Astrocyte of the spinal cord (primary cell): ENCODE results near the gene TMED5.
A peak's percentile ranks its signal among the peaks of the same experiment; 100 is the strongest.

ENCODE experiments used
- DNase-seq: peaks from one replicate; pipeline ENCODE4 v3.0.0; 2011; ENCODE audit warnings: low read depth, low spot score
- H3K4me3 ChIP-seq: 2 replicates; pipeline ENCODE4 v1.5.1; 2011; ENCODE audit warnings: low read depth, mild to moderate bottlenecking, low read length, moderate library complexity
- CTCF ChIP-seq: IDR thresholded peaks from 2 replicates; pipeline ENCODE4 v1.5.1; 2012; ENCODE audit warnings: low read depth, mild to moderate bottlenecking, low read length, inconsistent platforms
- in situ Hi-C: cut with HindIII; loops from 2 replicates; pipeline ENCODE4 v1.10.0; 2017; ENCODE audit warnings: low sequenced_read_pairs

Gene TMED5

GRCh38 chr1:93143136-93143535 is 37.1 kb downstream of the TMED5 start:
- H3K4me3 ChIP-seq: no peak overlapping the region
- in situ Hi-C loops: no loop called here
- peak; percentile 20 for DNase-seq
- no peak for TF ChIP-seq CTCF

- in situ Hi-C loops: no loop called here
- no peak overlapping the region for H3K4me3 ChIP-seq
- TF ChIP-seq CTCF: no peak
- no peak for DNase-seq
These were observed 38.1 kb downstream of the TMED5 start for GRCh38 chr1:93142161-93142560.

- DNase-seq: no peak
- in situ Hi-C loops: no loop called here
- no peak for TF ChIP-seq CTCF
- no peak overlapping the region for H3K4me3 ChIP-seq
These were observed 40.1 kb downstream of the TMED5 start for GRCh38 chr1:93140106-93140505.

- in situ Hi-C loops: no loop called here
- H3K4me3 ChIP-seq: no peak overlapping the region
- no peak for DNase-seq
- no peak for TF ChIP-seq CTCF
These were observed 42.5 kb downstream of the TMED5 start for GRCh38 chr1:93137604-93138292.

- no peak overlapping the region for H3K4me3 ChIP-seq
- in situ Hi-C loops: no loop called here
- no peak for DNase-seq
- TF ChIP-seq CTCF: no peak
These were observed 43.8 kb downstream of the TMED5 start for GRCh38 chr1:93136445-93136844.

GRCh38 chr1:93132638-93133037 is 47.6 kb downstream of the TMED5 start:
- TF ChIP-seq CTCF: no peak
- no peak overlapping the region for H3K4me3 ChIP-seq
- DNase-seq: no peak
- in situ Hi-C loops: no loop called here
